Measurements from ENCODE around the gene TAF1C.

Gene TAF1C

GRCh38 chr16:84132527-84133285 is 54.2 kb downstream of the TAF1C start:
- no peak for TF ChIP-seq CTCF (conservative IDR thresholded peaks at IDR 0.05)
- H3K27ac ChIP-seq, result no peak overlapping the region

- H3K27ac ChIP-seq, result peak overlapping the region; percentile 24; the same call in 1 of the 2 replicates
- TF ChIP-seq CTCF (conservative IDR thresholded peaks at IDR 0.05), result no peak
These were observed 55.7 kb downstream of the TAF1C start for GRCh38 chr16:84131117-84131516.

Data from VCaP (cell line).